CD4-positive, CD25-positive, alpha-beta regulatory T cell (primary cell): ENCODE results near the gene SHCBP1. TPM values are rescaled to one million over a fixed set of nuclear protein-coding genes. Genes with fewer than 3 reads are reported as not detected.

ENCODE experiments used
- ATAC-seq, 2 donors: fragments of 150-1000 bp; cut with Tn5 transposase; one replicate each; pipeline ENCODE4 v1.10.0; 2021; ENCODE audit warnings: low read depth in 2 of 2, moderate number of reproducible peaks in 2 of 2, moderate library complexity in 1 of 2
- DNase-seq, 3 donors: peaks; one replicate each; pipeline versions ENCODE4 v3.0.0 to v3.0.0-alpha.2; 2012 to 2022; ENCODE audit warnings: mixed read lengths in 1 of 3
- H3K27ac ChIP-seq: one replicate; pipeline ENCODE4 v1.7.0; 2013; ENCODE audit warnings: mild to moderate bottlenecking, low read length; ENCODE audit not compliant: insufficient read depth, poor library complexity, severe bottlenecking
- H3K27me3 ChIP-seq: one replicate; pipeline ENCODE4 v1.7.0; 2013; ENCODE audit warnings: low read length; ENCODE audit not compliant: control insufficient read depth, insufficient read depth
- H3K36me3 ChIP-seq: one replicate; pipeline ENCODE4 v1.7.0; 2013; ENCODE audit warnings: mild to moderate bottlenecking, low read length, moderate library complexity; ENCODE audit not compliant: control insufficient read depth, insufficient read depth
- H3K4me1 ChIP-seq: 2 replicates; pipeline ENCODE4 v1.7.0; 2013; ENCODE audit warnings: mild to moderate bottlenecking, low read length; ENCODE audit not compliant: insufficient read depth, control insufficient read depth, poor library complexity, severe bottlenecking
- H3K4me3 ChIP-seq: one replicate; pipeline ENCODE4 v1.7.0; 2013; ENCODE audit warnings: low read depth, mild to moderate bottlenecking, low read length, moderate library complexity
- H3K9me3 ChIP-seq, 2 experiments: 1 replicate in 1 of 2; 2 replicates in 1 of 2; pipeline ENCODE4 v1.7.0; 2013; ENCODE audit warnings: low read length in 2 of 2, mild to moderate bottlenecking in 1 of 2, moderate library complexity in 1 of 2; ENCODE audit not compliant: control insufficient read depth in 2 of 2
- H3K27ac Mint-ChIP-seq, 3 donors: one replicate each; pipeline ENCODE4 v1.8.0; 2020 to 2022; ENCODE audit warnings: mild to moderate bottlenecking in 3 of 3, mixed read lengths in 3 of 3, moderate library complexity in 2 of 3
- H3K27me3 Mint-ChIP-seq: one replicate; pipeline ENCODE4 v1.8.0; 2022; ENCODE audit warnings: mild to moderate bottlenecking, mixed read lengths
- H3K36me3 Mint-ChIP-seq: one replicate; pipeline ENCODE4 v1.8.0; 2020; ENCODE audit warnings: mixed read lengths
- H3K4me1 Mint-ChIP-seq, 4 donors: one replicate each; pipeline ENCODE4 v1.8.0; 2020 to 2022; ENCODE audit warnings: mixed read lengths in 4 of 4, mild to moderate bottlenecking in 1 of 4
- H3K4me3 Mint-ChIP-seq, 4 donors: one replicate each; pipeline ENCODE4 v1.8.0; 2020 to 2022; ENCODE audit warnings: mild to moderate bottlenecking in 4 of 4, mixed read lengths in 4 of 4, moderate library complexity in 3 of 4
- H3K9me3 Mint-ChIP-seq, 7 donors: one replicate each; pipeline ENCODE4 v1.8.0; 2020 to 2022; ENCODE audit warnings: mixed read lengths in 7 of 7, mild to moderate bottlenecking in 3 of 7, moderate library complexity in 2 of 7
- polyA plus RNA-seq, 4 donors: library from polyadenylated mRNA; unstranded; fragments of 300-500 nt; fragmentation: Illumina TruSeq; gene quantifications; one replicate each; pipeline ENCODE4 v1.2.3, GENCODE V29; 2021
- total RNA-seq: library from RNA; stranded (reverse); gene quantifications from one replicate; pipeline ENCODE4 v1.2.3, GENCODE V29; 2022

The SHCBP1 gene, protein sequence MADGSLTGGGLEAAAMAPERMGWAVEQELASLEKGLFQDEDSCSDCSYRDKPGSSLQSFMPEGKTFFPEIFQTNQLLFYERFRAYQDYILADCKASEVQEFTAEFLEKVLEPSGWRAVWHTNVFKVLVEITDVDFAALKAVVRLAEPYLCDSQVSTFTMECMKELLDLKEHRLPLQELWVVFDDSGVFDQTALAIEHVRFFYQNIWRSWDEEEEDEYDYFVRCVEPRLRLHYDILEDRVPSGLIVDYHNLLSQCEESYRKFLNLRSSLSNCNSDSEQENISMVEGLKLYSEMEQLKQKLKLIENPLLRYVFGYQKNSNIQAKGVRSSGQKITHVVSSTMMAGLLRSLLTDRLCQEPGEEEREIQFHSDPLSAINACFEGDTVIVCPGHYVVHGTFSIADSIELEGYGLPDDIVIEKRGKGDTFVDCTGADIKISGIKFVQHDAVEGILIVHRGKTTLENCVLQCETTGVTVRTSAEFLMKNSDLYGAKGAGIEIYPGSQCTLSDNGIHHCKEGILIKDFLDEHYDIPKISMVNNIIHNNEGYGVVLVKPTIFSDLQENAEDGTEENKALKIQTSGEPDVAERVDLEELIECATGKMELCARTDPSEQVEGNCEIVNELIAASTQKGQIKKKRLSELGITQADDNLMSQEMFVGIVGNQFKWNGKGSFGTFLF
- total RNA-seq (6.9 TPM), polyA plus RNA-seq (1 to 10 TPM in 3 of 4 donors, under 1 TPM in 1; 0.91 to 2.2 (median 1.2) TPM)

GRCh38 chr16:46621006-46621933 lies at the start of gene SHCBP1:
TSS of gene SHCBP1 (minus strand) at chr16:46621379. CDS start at chr16:46621359, 20 bp downstream.
- Mint-ChIP-seq H3K36me3 (no peaks in the 10 kb centered on the region), H3K4me1 (peaks cover 0 to 49% (median 18%) of the 10 kb centered on the region in 4 donors), H3K27ac (peak within 1 kb of the TSS; percentile 74 to 90 (median 88)), H3K27me3 (no peaks in the 10 kb centered on the region), H3K4me3 (peak within 1 kb of the TSS; percentile 92 to 97 (median 95)), H3K9me3 (no peaks in the 10 kb centered on the region)
- H3K4me1 ChIP-seq: peaks cover 19% of the 10 kb centered on the region
- ATAC-seq (peak; percentile 82 to 91), DNase-seq (peak; percentile 63 to 88 (median 67))
- no peaks in the 10 kb centered on the region for H3K27me3 ChIP-seq
- peak within 1 kb of the TSS; percentile 92 for H3K4me3 ChIP-seq
- no peaks in the 10 kb centered on the region for H3K36me3 ChIP-seq
- no peaks in the 10 kb centered on the region for H3K9me3 ChIP-seq
- H3K27ac ChIP-seq: no peak within 1 kb of the TSS

GRCh38 chr16:46662123-46662522 lies 40.9 kb upstream of the SHCBP1 start:
- Histone ChIP-seq H3K9me3 (no peaks in the 10 kb centered on the region), H3K4me1 (peaks cover 2% of the 10 kb centered on the region), H3K27ac (no peak overlapping the region), H3K36me3 (peaks cover 65% of the 10 kb centered on the region), H3K4me3 (no peak overlapping the region), H3K27me3 (no peaks in the 10 kb centered on the region)
- DNase-seq (no peak), ATAC-seq (no peak)
- H3K36me3 Mint-ChIP-seq: peaks cover 26% of the 10 kb centered on the region
- H3K4me3 Mint-ChIP-seq: no peak overlapping the region
- no peak overlapping the region for H3K27ac Mint-ChIP-seq
- H3K4me1 Mint-ChIP-seq: peaks cover 0 to 8% (median 3%) of the 10 kb centered on the region in 4 donors
- H3K27me3 Mint-ChIP-seq: no peaks in the 10 kb centered on the region
- H3K9me3 Mint-ChIP-seq: no peaks in the 10 kb centered on the region

DNA sequence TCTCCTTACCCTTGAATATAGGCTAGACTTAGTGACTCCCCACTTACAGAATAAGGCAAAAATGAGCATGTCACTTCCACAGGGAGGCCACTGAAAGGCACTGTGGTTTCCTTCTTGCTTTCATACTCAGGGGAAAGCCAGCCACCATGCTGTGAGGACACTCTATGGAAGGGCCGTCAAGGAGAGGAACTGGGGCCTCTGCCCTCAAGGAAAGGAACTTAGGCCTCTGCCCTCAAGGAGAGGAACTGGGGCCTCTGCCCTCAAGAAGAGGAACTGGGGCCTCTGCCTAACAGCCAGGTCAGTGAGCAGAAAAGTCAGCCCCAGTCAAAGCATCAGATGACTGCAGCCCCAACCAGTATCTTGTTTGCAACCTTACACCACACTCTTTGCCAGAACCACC lies 37.7 kb upstream of the SHCBP1 start:
- H3K36me3 ChIP-seq: peaks cover 43% of the 10 kb centered on the region
- Mint-ChIP-seq H3K4me3 (no peak overlapping the region), H3K9me3 (no peaks in the 10 kb centered on the region), H3K4me1 (peaks cover 0 to 8% (median 3%) of the 10 kb centered on the region in 4 donors), H3K27me3 (no peaks in the 10 kb centered on the region), H3K36me3 (peaks cover 25% of the 10 kb centered on the region), H3K27ac (peak overlapping the region in 1 of 3 donors; percentile 68)
- no peak overlapping the region for H3K27ac ChIP-seq
- ATAC-seq (peak; percentile 45 to 55), DNase-seq (no peak)
- no peaks in the 10 kb centered on the region for H3K27me3 ChIP-seq
- H3K4me3 ChIP-seq: no peak overlapping the region
- H3K9me3 ChIP-seq: no peaks in the 10 kb centered on the region
- H3K4me1 ChIP-seq: peaks cover 2% of the 10 kb centered on the region

GRCh38 chr16:46651305-46651704 lies 30.1 kb upstream of the SHCBP1 start:
- H3K9me3 ChIP-seq: no peaks in the 10 kb centered on the region
- Mint-ChIP-seq H3K9me3 (peaks cover 0 to 4% (median 0%) of the 10 kb centered on the region in 7 donors), H3K27ac (no peak overlapping the region), H3K4me1 (peaks cover 0 to 5% (median 0%) of the 10 kb centered on the region in 4 donors), H3K4me3 (no peak overlapping the region), H3K36me3 (peaks cover 22% of the 10 kb centered on the region), H3K27me3 (no peaks in the 10 kb centered on the region)
- no peaks in the 10 kb centered on the region for H3K4me1 ChIP-seq
- H3K4me3 ChIP-seq: no peak overlapping the region
- H3K27ac ChIP-seq: no peak overlapping the region
- ATAC-seq: no peak
- H3K36me3 ChIP-seq: no peaks in the 10 kb centered on the region
- no peaks in the 10 kb centered on the region for H3K27me3 ChIP-seq
- DNase-seq: no peak

DNA sequence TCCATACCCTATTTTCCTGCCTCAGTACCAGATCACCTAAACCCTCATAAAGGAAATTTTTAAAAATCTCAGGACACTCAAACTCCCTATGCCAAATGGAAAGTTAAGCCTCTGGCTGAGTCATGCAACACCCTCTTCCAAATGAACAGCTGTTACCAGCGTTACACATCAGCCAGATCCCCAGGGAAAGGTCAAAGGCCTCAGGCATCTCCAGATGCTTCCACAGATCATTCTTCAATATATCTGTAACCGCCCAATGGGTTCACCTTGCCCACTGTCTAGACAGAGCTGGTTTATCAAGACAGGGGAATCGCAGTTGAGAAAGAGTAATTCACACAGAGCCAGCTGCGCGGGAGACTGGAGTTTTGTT lies 29.1 kb upstream of the SHCBP1 start:
- ATAC-seq (no peak), DNase-seq (no peak)
- no peak overlapping the region for H3K27ac Mint-ChIP-seq
- H3K36me3 Mint-ChIP-seq: peaks cover 29% of the 10 kb centered on the region
- H3K9me3 Mint-ChIP-seq: peaks cover 0 to 9% (median 0%) of the 10 kb centered on the region in 7 donors
- Histone ChIP-seq H3K4me3 (no peak overlapping the region), H3K27ac (no peak overlapping the region), H3K27me3 (no peaks in the 10 kb centered on the region), H3K36me3 (no peaks in the 10 kb centered on the region), H3K9me3 (no peaks in the 10 kb centered on the region), H3K4me1 (no peaks in the 10 kb centered on the region)
- no peaks in the 10 kb centered on the region for H3K27me3 Mint-ChIP-seq
- H3K4me1 Mint-ChIP-seq: peaks cover 0 to 5% (median 0%) of the 10 kb centered on the region in 4 donors
- no peak overlapping the region for H3K4me3 Mint-ChIP-seq

DNA sequence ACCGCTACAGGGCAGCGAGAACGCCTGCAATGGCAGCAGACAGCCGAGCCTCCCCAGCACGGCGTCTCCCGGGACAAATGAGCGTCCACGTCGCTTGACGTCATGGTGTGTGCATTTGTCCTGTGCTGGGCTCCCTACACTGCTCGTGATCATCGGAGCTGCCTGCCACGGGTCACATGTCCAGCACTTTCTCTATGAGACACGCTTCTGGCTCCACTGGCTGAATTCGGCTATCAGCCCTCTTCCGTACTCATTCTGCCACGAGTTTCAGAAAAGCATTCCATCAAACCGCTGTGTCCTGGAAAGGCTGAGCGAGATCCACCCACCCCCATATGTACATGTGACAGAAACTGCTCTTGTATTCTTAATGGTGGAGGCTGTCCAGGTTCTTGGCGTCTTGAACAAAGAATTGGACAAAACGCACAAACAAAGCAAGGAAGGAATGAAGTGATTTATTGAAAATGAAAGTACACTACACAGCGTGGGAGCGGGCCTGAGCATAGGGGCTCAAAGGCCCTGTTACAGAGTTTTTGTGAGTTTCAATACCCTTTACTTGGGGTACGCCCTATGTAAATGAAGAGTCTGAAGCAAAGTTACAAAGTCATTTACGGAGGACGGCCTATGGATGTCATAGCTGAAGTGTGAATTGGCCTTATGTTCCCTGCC lies 28.5 kb upstream of the SHCBP1 start:
- ATAC-seq (no peak), DNase-seq (no peak)
- Mint-ChIP-seq H3K27ac (no peak overlapping the region), H3K4me1 (peaks cover 0 to under 1% (median 0%) of the 10 kb centered on the region in 4 donors), H3K27me3 (no peaks in the 10 kb centered on the region), H3K36me3 (peaks cover 25% of the 10 kb centered on the region), H3K9me3 (peaks cover 0 to 12% (median 1%) of the 10 kb centered on the region in 7 donors), H3K4me3 (no peak overlapping the region)
- peaks cover 0 to 2% of the 10 kb centered on the region in 2 experiments for H3K9me3 ChIP-seq
- H3K27me3 ChIP-seq: no peaks in the 10 kb centered on the region
- H3K4me3 ChIP-seq: no peak overlapping the region
- H3K36me3 ChIP-seq: no peaks in the 10 kb centered on the region
- no peak overlapping the region for H3K27ac ChIP-seq
- no peaks in the 10 kb centered on the region for H3K4me1 ChIP-seq

GRCh38 chr16:46648656-46649055 lies 27.5 kb upstream of the SHCBP1 start:
- H3K4me1 Mint-ChIP-seq: no peaks in the 10 kb centered on the region
- DNase-seq (no peak), ATAC-seq (no peak)
- Histone ChIP-seq H3K4me3 (no peak overlapping the region), H3K27ac (no peak overlapping the region), H3K4me1 (no peaks in the 10 kb centered on the region), H3K9me3 (peaks cover 0 to 4% of the 10 kb centered on the region in 2 experiments), H3K36me3 (no peaks in the 10 kb centered on the region), H3K27me3 (no peaks in the 10 kb centered on the region)
- H3K4me3 Mint-ChIP-seq: no peak overlapping the region
- H3K9me3 Mint-ChIP-seq: peaks cover 0 to 22% (median 2%) of the 10 kb centered on the region in 7 donors
- H3K27ac Mint-ChIP-seq: no peak overlapping the region
- no peaks in the 10 kb centered on the region for H3K27me3 Mint-ChIP-seq
- peaks cover 32% of the 10 kb centered on the region for H3K36me3 Mint-ChIP-seq
